ENCODE data around the gene CTDSP1. TPM values are rescaled to one million over a fixed set of nuclear protein-coding genes. Genes with fewer than 3 reads are reported as not detected.

CTDSP1 gene
- total RNA-seq, 2 donors from 2014 or later, result 67.2 to 98.9 TPM

DNA sequence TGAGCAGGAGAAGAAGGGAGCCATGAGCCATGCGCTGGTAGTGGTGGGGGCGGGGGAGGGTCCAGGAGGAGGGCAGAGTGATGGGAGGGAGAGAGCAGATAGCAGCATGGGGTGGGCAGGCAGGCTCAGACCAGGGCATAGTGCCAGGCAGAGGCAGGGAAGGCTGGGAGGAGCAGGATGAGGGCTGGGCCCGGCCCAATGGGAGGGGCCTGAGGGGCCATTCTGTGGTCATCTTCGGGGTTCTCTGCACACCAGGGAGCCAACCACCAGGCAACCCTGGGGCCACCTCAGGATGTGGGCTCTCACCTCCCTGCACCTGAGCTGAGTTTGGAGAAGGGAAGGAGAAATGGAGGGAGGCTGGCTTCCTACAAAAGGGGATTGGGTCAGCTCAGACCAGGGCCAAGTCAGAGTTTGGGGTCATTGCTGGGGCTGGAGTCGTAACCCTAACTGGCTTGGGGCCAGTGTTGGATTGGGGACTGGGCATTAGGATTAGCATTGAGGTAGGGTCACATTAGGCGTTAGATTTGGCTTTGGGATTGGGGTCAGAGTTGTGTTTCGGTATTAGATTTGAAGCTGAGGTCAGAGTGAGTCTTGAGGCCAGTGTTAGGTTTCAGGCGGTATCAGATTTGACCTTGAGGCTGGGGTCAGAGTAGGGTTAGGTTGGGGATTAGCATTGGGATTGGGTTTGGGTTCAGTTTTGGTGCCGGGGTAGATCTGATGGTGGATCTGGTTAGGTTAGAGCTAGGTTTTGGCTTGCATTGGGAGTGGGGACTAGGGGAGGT lies 30.4 kb downstream of the CTDSP1 start:
- no peak for ATAC-seq
- WGBS, 2 donors, result 82 to 90% methylated on average over 9 of the region's 9 CpGs
- H3K4me1 ChIP-seq, result no peaks in the 10 kb centered on the region
- H3K4me3 ChIP-seq, result no peak overlapping the region
- H3K9me3 ChIP-seq, result no peaks in the 10 kb centered on the region
- intact Hi-C loops (cut with DNase I), result no loop called here
- H3K27me3 ChIP-seq, result no peaks in the 10 kb centered on the region
- no peak for DNase-seq
- TF ChIP-seq CTCF (IDR thresholded peaks at IDR 0.05) (no peak), POLR2A (IDR thresholded peaks at IDR 0.05) (no peak)
- H3K36me3 ChIP-seq (replicated peaks in 1 of 2; ENCODE audit: insufficient read depth in 1 of 2, low read depth in 2 of 2), result peaks cover 0 to 5% of the 10 kb centered on the region in 2 donors
- H3K27ac ChIP-seq, result no peak overlapping the region

GRCh38 chr2:218430721-218431120 lies 31.1 kb downstream of the CTDSP1 start:
- ATAC-seq (no peak), DNase-seq (no peak)
- Histone ChIP-seq H3K9me3 (no peaks in the 10 kb centered on the region), H3K27ac (no peak overlapping the region), H3K27me3 (no peaks in the 10 kb centered on the region), H3K36me3 (replicated peaks in 1 of 2; ENCODE audit: insufficient read depth in 1 of 2, low read depth in 2 of 2) (peaks cover 0 to 5% of the 10 kb centered on the region in 2 donors), H3K4me1 (no peaks in the 10 kb centered on the region), H3K4me3 (no peak overlapping the region)
- no peak for TF ChIP-seq CTCF (IDR thresholded peaks at IDR 0.05)
- no peak for TF ChIP-seq POLR2A (IDR thresholded peaks at IDR 0.05)
- intact Hi-C loops (cut with DNase I), result no loop called here
- whole genome bisulfite sequencing, 2 donors, result 89 to 91% methylated on average over 11 of the region's 11 CpGs

GRCh38 chr2:218431878-218432277 lies 32.2 kb downstream of the CTDSP1 start:
- 89 to 91% methylated on average over 9 to 10 of the region's 10 CpGs for WGBS, 2 donors
- H3K4me1 ChIP-seq, result no peaks in the 10 kb centered on the region
- ATAC-seq, result no peak
- H3K4me3 ChIP-seq, result no peak overlapping the region
- no peak for TF ChIP-seq CTCF (IDR thresholded peaks at IDR 0.05)
- no peak for TF ChIP-seq POLR2A (IDR thresholded peaks at IDR 0.05)
- intact Hi-C loops (cut with DNase I), result no loop called here
- H3K27me3 ChIP-seq, result no peaks in the 10 kb centered on the region
- no peak for DNase-seq
- H3K36me3 ChIP-seq (replicated peaks in 1 of 2; ENCODE audit: insufficient read depth in 1 of 2, low read depth in 2 of 2), result peaks cover 0 to 5% of the 10 kb centered on the region in 2 donors
- no peaks in the 10 kb centered on the region for H3K9me3 ChIP-seq
- H3K27ac ChIP-seq, result no peak overlapping the region

DNA sequence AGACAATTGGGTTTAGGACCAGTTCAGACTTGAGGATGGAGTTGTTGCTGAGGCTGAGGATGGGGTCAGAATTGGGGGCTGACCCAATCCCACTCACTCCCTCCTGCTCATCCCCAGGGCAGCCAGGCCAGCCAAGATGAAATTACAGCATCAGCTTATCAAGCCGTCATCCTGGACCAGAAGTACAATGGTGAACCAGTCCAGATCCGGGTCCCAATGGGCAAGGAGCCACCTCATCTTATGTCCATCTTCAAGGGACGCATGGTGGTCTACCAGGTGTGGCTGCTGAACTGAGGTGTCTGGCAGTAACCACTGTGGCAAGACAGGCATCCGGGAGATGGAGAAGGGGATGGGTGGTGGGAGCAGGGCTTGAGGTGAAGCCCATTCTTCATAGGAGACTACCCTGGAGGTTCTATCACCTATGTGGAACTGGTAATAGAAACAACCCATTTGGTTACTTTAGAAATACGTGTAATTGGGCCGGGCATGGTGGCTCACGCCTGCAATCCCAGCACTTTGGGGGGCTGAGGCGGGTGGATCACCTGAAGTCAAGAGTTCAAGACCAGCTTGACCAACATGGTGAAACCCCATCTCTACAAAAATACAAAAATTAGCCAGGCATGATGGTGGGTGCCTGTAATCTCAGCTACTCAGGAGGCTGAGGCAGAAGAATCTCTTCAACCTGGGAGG lies 33.2 kb downstream of the CTDSP1 start:
- intact Hi-C loops (cut with DNase I), result no loop called here
- no peak for TF ChIP-seq POLR2A (IDR thresholded peaks at IDR 0.05)
- TF ChIP-seq CTCF (IDR thresholded peaks at IDR 0.05), result no peak
- Histone ChIP-seq H3K4me3 (no peak overlapping the region), H3K27ac (no peak overlapping the region), H3K36me3 (replicated peaks in 1 of 2; ENCODE audit: insufficient read depth in 1 of 2, low read depth in 2 of 2) (peaks cover 0 to 5% of the 10 kb centered on the region in 2 donors), H3K27me3 (no peaks in the 10 kb centered on the region), H3K9me3 (no peaks in the 10 kb centered on the region), H3K4me1 (no peaks in the 10 kb centered on the region)
- DNase-seq, result no peak
- 93 to 95% methylated on average over 8 of the region's 8 CpGs for WGBS, 2 donors
- ATAC-seq, result no peak

All from body of pancreas (tissue), 4 donors.